WTC11 (cell line): ENCODE data around the gene CAPZB.

Source experiments
- CBFB ChIP-seq: sonication (generic); formaldehyde crosslinking; IDR thresholded peaks from 2 replicates; pipeline ENCODE4 v1.8.1; 2022; ENCODE audit warnings: mild to moderate bottlenecking, low read depth, missing genetic modification reagents
- SMAD4 ChIP-seq: sonication (generic); formaldehyde crosslinking; IDR thresholded peaks from 2 replicates; pipeline ENCODE4 v1.8.0; 2022; ENCODE audit warnings: mild to moderate bottlenecking, missing genetic modification reagents
- SP1 ChIP-seq: sonication (generic); formaldehyde crosslinking; conservative IDR thresholded peaks from 2 replicates; pipeline ENCODE4 v1.8.1; 2022; ENCODE audit warnings: missing genetic modification reagents
- ZNF138 ChIP-seq: sonication (generic); formaldehyde crosslinking; conservative IDR thresholded peaks from 2 replicates; pipeline ENCODE4 v1.8.1; 2022; ENCODE audit warnings: mild to moderate bottlenecking, moderate library complexity, missing genetic modification reagents
- ZNF317 ChIP-seq: sonication (generic); formaldehyde crosslinking; IDR thresholded peaks from 2 replicates; pipeline ENCODE4 v1.8.1; 2023; ENCODE audit warnings: low read depth, mild to moderate bottlenecking, moderate library complexity, missing genetic modification reagents, borderline replicate concordance
- TF ChIP-seq, protein P1 (sequence below): fragments of 250-450 bp; sonication (Bioruptor Pico); IDR thresholded peaks from 2 replicates; pipeline ENCODE4 v1.9.0; 2021; ENCODE audit warnings: mild to moderate bottlenecking, borderline replicate concordance
- TF ChIP-seq, protein P2 (sequence below): sonication (generic); formaldehyde crosslinking; IDR thresholded peaks from 2 replicates; pipeline ENCODE4 v1.8.0; 2023; ENCODE audit warnings: missing genetic modification reagents
- TF ChIP-seq, protein P3 (sequence below): fragments of 200-600 bp; IDR thresholded peaks from 2 replicates; pipeline ENCODE4 v1.8.0; 2022; ENCODE audit warnings: antibody characterized with exemption
- TF ChIP-seq, protein P4 (sequence below): sonication (generic); formaldehyde crosslinking; IDR thresholded peaks from 2 replicates; pipeline ENCODE4 v1.8.0; 2022; ENCODE audit warnings: missing genetic modification reagents

DNA sequence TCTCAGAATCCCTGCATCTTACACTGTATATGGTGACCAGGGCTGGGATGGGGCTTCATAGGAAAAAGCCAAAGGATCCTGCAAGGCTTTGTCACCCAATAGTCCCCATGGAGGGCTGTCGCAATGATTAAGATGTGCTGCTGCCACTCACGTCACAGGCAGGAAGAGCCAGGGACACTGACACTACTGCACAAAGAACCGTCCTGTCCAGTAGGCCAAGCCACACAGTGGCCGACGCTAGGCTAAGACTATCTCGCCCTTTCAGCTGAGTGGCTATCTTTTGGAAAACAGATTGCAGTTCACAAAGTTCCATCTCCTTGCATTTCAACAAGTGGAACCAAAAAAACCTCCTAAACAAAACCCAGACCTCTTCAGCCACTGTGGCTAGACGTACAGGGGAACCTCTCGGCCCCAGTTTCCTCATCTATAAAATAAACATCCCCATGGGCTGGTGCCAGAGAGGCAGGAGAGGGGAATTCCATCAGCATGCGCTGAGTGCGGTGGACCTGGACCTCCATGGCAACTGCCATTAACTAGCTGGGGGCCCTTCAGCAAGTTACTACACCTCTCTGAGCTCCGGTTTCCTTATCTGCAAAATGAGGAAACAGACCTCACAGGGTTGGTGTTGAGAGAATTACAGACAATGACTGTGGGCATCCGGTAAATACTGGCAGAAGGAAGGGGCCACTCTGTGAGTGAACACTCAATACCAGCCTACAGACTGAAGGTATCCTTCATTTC, 8.7 kb downstream of the CAPZB start:
- TF ChIP-seq SP1: no peak
- TF ChIP-seq, protein P1, sequence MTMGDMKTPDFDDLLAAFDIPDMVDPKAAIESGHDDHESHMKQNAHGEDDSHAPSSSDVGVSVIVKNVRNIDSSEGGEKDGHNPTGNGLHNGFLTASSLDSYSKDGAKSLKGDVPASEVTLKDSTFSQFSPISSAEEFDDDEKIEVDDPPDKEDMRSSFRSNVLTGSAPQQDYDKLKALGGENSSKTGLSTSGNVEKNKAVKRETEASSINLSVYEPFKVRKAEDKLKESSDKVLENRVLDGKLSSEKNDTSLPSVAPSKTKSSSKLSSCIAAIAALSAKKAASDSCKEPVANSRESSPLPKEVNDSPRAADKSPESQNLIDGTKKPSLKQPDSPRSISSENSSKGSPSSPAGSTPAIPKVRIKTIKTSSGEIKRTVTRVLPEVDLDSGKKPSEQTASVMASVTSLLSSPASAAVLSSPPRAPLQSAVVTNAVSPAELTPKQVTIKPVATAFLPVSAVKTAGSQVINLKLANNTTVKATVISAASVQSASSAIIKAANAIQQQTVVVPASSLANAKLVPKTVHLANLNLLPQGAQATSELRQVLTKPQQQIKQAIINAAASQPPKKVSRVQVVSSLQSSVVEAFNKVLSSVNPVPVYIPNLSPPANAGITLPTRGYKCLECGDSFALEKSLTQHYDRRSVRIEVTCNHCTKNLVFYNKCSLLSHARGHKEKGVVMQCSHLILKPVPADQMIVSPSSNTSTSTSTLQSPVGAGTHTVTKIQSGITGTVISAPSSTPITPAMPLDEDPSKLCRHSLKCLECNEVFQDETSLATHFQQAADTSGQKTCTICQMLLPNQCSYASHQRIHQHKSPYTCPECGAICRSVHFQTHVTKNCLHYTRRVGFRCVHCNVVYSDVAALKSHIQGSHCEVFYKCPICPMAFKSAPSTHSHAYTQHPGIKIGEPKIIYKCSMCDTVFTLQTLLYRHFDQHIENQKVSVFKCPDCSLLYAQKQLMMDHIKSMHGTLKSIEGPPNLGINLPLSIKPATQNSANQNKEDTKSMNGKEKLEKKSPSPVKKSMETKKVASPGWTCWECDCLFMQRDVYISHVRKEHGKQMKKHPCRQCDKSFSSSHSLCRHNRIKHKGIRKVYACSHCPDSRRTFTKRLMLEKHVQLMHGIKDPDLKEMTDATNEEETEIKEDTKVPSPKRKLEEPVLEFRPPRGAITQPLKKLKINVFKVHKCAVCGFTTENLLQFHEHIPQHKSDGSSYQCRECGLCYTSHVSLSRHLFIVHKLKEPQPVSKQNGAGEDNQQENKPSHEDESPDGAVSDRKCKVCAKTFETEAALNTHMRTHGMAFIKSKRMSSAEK (CRISPR knock-in tag): no peak
- TF ChIP-seq ZNF138: no peak
- no peak for TF ChIP-seq SMAD4 (CRISPR knock-in tag)
- TF ChIP-seq, protein P2, sequence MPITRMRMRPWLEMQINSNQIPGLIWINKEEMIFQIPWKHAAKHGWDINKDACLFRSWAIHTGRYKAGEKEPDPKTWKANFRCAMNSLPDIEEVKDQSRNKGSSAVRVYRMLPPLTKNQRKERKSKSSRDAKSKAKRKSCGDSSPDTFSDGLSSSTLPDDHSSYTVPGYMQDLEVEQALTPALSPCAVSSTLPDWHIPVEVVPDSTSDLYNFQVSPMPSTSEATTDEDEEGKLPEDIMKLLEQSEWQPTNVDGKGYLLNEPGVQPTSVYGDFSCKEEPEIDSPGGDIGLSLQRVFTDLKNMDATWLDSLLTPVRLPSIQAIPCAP (CRISPR knock-in tag): no peak
- TF ChIP-seq, protein P3, sequence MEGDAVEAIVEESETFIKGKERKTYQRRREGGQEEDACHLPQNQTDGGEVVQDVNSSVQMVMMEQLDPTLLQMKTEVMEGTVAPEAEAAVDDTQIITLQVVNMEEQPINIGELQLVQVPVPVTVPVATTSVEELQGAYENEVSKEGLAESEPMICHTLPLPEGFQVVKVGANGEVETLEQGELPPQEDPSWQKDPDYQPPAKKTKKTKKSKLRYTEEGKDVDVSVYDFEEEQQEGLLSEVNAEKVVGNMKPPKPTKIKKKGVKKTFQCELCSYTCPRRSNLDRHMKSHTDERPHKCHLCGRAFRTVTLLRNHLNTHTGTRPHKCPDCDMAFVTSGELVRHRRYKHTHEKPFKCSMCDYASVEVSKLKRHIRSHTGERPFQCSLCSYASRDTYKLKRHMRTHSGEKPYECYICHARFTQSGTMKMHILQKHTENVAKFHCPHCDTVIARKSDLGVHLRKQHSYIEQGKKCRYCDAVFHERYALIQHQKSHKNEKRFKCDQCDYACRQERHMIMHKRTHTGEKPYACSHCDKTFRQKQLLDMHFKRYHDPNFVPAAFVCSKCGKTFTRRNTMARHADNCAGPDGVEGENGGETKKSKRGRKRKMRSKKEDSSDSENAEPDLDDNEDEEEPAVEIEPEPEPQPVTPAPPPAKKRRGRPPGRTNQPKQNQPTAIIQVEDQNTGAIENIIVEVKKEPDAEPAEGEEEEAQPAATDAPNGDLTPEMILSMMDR: no peak
- TF ChIP-seq ZNF317 (CRISPR knock-in tag): no peak
- no peak for TF ChIP-seq CBFB (CRISPR knock-in tag)
- TF ChIP-seq, protein P4, sequence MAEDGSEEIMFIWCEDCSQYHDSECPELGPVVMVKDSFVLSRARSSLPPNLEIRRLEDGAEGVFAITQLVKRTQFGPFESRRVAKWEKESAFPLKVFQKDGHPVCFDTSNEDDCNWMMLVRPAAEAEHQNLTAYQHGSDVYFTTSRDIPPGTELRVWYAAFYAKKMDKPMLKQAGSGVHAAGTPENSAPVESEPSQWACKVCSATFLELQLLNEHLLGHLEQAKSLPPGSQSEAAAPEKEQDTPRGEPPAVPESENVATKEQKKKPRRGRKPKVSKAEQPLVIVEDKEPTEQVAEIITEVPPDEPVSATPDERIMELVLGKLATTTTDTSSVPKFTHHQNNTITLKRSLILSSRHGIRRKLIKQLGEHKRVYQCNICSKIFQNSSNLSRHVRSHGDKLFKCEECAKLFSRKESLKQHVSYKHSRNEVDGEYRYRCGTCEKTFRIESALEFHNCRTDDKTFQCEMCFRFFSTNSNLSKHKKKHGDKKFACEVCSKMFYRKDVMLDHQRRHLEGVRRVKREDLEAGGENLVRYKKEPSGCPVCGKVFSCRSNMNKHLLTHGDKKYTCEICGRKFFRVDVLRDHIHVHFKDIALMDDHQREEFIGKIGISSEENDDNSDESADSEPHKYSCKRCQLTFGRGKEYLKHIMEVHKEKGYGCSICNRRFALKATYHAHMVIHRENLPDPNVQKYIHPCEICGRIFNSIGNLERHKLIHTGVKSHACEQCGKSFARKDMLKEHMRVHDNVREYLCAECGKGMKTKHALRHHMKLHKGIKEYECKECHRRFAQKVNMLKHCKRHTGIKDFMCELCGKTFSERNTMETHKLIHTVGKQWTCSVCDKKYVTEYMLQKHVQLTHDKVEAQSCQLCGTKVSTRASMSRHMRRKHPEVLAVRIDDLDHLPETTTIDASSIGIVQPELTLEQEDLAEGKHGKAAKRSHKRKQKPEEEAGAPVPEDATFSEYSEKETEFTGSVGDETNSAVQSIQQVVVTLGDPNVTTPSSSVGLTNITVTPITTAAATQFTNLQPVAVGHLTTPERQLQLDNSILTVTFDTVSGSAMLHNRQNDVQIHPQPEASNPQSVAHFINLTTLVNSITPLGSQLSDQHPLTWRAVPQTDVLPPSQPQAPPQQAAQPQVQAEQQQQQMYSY (CRISPR knock-in tag): no peak
